ENCODE data around the gene MBP.

Gene MBP

GRCh38 chr18:77053616-77054287, 78.8 kb downstream of the MBP start:
- DNase-seq (ENCODE audit: low read depth in 1 of 2, low spot score in 1 of 2): no peak

GRCh38 chr18:77052983-77053309, 79.6 kb downstream of the MBP start:
- no peak for DNase-seq (ENCODE audit: low read depth in 1 of 2, low spot score in 1 of 2)

- no peak for DNase-seq (ENCODE audit: low read depth in 1 of 2, low spot score in 1 of 2)
Measured at GRCh38 chr18:77052297-77052982, 80.1 kb downstream of the MBP start.

GRCh38 chr18:77051581-77052296, 80.8 kb downstream of the MBP start:
- no peak for DNase-seq (ENCODE audit: low read depth in 1 of 2, low spot score in 1 of 2)

- DNase-seq (ENCODE audit: low read depth in 1 of 2, low spot score in 1 of 2): no peak
Measured at GRCh38 chr18:77049938-77050337, 82.6 kb downstream of the MBP start.

GRCh38 chr18:77047803-77048419, 84.7 kb downstream of the MBP start:
- no peak for DNase-seq (ENCODE audit: low read depth in 1 of 2, low spot score in 1 of 2)

- DNase-seq (ENCODE audit: low read depth in 1 of 2, low spot score in 1 of 2): no peak
Measured at GRCh38 chr18:77046994-77047393, 85.6 kb downstream of the MBP start.

- no peak for DNase-seq (ENCODE audit: low read depth in 1 of 2, low spot score in 1 of 2)
Measured at GRCh38 chr18:77046409-77046808, 86.2 kb downstream of the MBP start.

GRCh38 chr18:77045677-77046076, 86.9 kb downstream of the MBP start:
- DNase-seq (ENCODE audit: low read depth in 1 of 2, low spot score in 1 of 2): no peak

GRCh38 chr18:77044866-77045664, 87.5 kb downstream of the MBP start:
- DNase-seq (ENCODE audit: low read depth in 1 of 2, low spot score in 1 of 2): no peak

GRCh38 chr18:77043541-77044280, 88.9 kb downstream of the MBP start:
- no peak for DNase-seq (ENCODE audit: low read depth in 1 of 2, low spot score in 1 of 2)

- DNase-seq (ENCODE audit: low read depth in 1 of 2, low spot score in 1 of 2): no peak
Measured at GRCh38 chr18:77042583-77042982, 90.0 kb downstream of the MBP start.

GRCh38 chr18:77039196-77040130, 93.1 kb downstream of the MBP start:
- no peak for DNase-seq (ENCODE audit: low read depth in 1 of 2, low spot score in 1 of 2)

- no peak for DNase-seq (ENCODE audit: low read depth in 1 of 2, low spot score in 1 of 2)
Measured at GRCh38 chr18:77038182-77038858, 94.3 kb downstream of the MBP start.

- DNase-seq (ENCODE audit: low read depth in 1 of 2, low spot score in 1 of 2): no peak
Measured at GRCh38 chr18:77037567-77037966, 95.0 kb downstream of the MBP start.

- DNase-seq (ENCODE audit: low read depth in 1 of 2, low spot score in 1 of 2): no peak
Measured at GRCh38 chr18:77035380-77036187, 97.0 kb downstream of the MBP start.

- DNase-seq (ENCODE audit: low read depth in 1 of 2, low spot score in 1 of 2): no peak
Measured at GRCh38 chr18:77033575-77033974, 99.0 kb downstream of the MBP start.

GRCh38 chr18:77032181-77032701, 100.3 kb downstream of the MBP start:
- DNase-seq (ENCODE audit: low read depth in 1 of 2, low spot score in 1 of 2): no peak
